ENCODE data around the gene B3GNT7.

B3GNT7 gene

DNA sequence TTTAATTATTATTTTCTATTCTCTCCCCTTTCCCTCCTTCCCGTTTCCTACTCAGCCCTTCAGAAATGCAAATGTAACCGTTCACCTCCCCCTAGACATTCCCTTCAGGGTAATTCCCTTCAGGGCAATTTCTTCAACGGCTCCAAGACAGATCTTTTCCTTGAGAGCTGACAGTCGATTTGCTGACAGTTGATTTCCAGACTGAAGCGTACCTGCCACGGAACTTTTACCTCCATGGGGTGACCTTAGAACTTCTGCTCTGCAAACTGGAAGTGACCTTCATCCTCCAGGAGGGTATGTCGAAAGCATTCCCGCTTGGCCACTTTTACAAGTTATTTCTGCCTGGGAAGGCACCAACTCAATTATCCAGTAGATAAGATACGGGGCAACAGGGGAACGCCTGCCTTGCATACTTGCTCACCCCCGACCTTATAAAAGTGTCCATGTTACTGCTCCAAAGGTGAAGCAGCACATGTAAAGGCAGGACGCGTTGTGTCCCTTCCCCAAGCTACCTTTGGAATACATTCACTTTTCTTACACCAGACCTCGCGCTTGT lies 18.5 kb downstream of the B3GNT7 start:
- no peak overlapping the region for H3K4me3 ChIP-seq (ENCODE audit: low read length)
- no peak for DNase-seq (ENCODE audit: low read depth)
- TF ChIP-seq, protein P1, sequence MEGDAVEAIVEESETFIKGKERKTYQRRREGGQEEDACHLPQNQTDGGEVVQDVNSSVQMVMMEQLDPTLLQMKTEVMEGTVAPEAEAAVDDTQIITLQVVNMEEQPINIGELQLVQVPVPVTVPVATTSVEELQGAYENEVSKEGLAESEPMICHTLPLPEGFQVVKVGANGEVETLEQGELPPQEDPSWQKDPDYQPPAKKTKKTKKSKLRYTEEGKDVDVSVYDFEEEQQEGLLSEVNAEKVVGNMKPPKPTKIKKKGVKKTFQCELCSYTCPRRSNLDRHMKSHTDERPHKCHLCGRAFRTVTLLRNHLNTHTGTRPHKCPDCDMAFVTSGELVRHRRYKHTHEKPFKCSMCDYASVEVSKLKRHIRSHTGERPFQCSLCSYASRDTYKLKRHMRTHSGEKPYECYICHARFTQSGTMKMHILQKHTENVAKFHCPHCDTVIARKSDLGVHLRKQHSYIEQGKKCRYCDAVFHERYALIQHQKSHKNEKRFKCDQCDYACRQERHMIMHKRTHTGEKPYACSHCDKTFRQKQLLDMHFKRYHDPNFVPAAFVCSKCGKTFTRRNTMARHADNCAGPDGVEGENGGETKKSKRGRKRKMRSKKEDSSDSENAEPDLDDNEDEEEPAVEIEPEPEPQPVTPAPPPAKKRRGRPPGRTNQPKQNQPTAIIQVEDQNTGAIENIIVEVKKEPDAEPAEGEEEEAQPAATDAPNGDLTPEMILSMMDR (conservative IDR thresholded peaks at IDR 0.05; ENCODE audit: low read length): no peak

DNA sequence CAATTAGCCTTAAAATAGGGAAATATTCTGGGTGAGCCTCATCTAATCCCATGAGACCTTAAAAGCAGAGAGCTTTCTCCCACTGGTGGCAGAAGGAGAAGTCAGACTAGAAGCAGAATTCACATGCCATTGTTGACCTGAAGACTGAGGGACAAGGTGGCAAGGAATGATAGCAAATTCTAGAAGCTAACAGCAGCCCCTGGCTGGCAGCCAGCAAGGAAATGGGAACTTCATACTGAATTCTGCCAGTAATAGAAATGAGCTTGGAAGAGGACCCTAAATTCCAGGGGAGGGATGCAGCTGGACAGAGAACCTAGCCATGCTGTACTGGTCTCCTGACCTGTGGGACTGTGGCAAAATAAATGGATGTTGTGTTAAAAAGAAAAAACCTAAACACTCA lies 19.5 kb downstream of the B3GNT7 start:
- DNase-seq (ENCODE audit: low read depth): no peak
- no peak overlapping the region for H3K4me3 ChIP-seq (ENCODE audit: low read length)
- TF ChIP-seq, protein P1 (conservative IDR thresholded peaks at IDR 0.05; ENCODE audit: low read length): no peak

DNA sequence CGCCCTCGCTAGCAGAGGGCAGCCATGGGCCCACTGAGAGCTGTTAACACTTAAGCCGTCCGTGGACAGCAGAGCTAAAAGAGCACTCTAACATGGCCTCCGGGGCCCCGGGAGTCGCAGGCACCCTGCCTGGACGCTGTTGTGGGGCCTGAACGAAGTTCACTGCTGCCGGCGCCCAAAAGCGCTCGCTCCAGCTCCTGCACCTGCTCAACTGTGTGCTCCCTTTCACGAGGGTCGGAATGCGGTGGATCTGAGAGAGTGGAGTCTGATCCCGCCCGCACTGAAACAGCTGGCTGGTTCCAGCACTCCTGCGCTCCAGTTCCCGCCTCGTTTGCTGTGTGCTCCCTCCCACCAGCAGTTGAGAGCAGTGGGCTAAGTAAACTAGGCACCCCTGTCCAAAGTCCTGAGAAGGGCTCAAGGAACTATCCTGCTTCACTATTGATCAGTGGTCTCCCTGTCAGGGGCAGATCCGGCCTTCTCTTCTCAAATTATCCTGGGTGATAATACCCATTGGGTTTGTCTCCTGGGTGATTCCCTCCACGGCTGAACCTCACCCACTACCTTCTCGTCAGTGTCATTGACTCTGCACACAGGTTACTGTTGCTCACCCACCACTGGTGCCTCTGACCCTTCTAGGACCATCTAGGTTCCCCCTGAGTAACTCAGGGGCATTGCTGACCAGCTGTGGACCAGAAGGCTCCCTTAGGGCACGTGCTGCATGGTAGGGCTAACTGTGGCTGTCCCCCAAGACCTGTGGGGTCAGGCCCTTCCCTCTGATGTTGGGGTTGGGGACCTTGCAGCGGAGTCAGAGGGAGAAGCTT lies 23.5 kb downstream of the B3GNT7 start:
- no peak overlapping the region for H3K4me3 ChIP-seq (ENCODE audit: low read length)
- DNase-seq (ENCODE audit: low read depth): no peak
- TF ChIP-seq, protein P1 (conservative IDR thresholded peaks at IDR 0.05; ENCODE audit: low read length): no peak

DNA sequence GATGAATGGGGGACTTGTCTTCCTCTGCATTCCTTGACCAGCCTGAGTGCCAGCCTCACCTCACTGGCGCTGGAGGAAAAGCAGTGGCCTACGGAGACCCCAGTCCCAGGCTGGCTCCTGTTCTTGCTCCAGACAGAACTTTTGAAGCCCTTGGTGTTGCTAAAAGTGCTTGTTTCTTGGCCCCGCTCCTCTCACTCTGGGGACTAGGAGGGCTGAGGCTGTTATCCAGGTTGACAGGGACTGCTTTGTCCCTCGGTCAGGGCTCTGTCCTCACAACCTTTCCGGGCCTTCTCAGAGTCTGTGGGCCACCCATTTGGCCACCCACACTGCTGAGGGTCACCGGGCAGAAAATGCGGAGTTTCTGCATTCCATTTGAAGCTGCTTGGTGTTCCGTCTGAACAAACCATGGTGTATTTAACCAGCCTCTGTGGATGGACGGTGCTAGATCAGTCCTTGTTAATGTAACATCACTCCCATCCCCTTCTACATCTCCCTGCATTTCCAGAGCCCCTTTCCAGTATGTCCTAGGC lies 25.6 kb downstream of the B3GNT7 start:
- no peak for DNase-seq (ENCODE audit: low read depth)
- TF ChIP-seq, protein P1 (conservative IDR thresholded peaks at IDR 0.05; ENCODE audit: low read length): no peak
- H3K4me3 ChIP-seq (ENCODE audit: low read length): no peak overlapping the region

DNA sequence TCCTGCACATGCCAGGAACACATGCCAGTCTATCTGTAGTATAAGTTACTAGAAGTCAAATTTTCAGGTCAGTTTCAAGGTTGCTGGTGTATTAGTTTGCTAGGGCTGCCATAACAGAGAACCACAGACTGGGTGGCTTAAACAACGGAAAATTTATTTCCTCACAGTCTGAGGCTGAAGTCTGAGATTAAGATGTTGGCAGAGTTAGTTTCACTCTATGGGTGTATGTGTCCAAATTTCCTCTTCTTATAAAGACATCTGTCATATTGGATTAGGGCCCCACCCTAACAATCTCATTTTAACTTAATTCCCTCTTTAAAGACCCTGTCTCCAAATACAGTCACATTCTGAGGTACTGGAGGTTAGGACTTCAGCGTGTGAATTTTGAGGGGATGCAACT lies 26.5 kb downstream of the B3GNT7 start:
- TF ChIP-seq, protein P1 (conservative IDR thresholded peaks at IDR 0.05; ENCODE audit: low read length): no peak
- no peak overlapping the region for H3K4me3 ChIP-seq (ENCODE audit: low read length)
- no peak for DNase-seq (ENCODE audit: low read depth)

DNA sequence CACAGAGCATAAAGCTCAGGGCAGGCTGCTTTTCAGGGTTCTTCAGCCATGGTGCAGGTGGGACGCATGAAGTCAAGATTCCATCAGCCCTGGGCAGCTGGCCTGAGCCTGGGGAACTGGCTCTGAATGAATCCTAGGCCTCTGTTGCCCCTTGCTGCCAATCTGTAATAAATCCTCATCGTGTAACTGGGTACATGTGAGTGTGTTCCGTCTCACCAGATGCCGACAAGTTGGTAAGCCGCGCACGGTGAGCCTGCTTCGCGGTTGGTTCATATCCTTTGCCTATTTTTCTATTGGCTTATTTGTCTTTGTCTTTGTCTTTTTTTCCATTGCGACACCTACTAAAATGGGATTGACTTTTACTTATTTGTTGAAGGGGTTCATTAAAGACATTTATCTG lies 27.7 kb downstream of the B3GNT7 start:
- DNase-seq (ENCODE audit: low read depth): no peak
- H3K4me3 ChIP-seq (ENCODE audit: low read length): no peak overlapping the region
- TF ChIP-seq, protein P1 (conservative IDR thresholded peaks at IDR 0.05; ENCODE audit: low read length): no peak

All from AG10803 (cell line).